C4-2B (cell line): ENCODE data around the gene BAG3.

Source experiments
- ZFX ChIP-seq: fragments of 450-650 bp; IDR thresholded peaks from 2 replicates; pipeline ENCODE4 v1.6.1; 2017
- TF ChIP-seq, protein P1 (sequence below): fragments of 450-650 bp; conservative IDR thresholded peaks from 2 replicates; pipeline ENCODE4 v1.5.1; 2017; ENCODE audit warnings: mild to moderate bottlenecking

DNA sequence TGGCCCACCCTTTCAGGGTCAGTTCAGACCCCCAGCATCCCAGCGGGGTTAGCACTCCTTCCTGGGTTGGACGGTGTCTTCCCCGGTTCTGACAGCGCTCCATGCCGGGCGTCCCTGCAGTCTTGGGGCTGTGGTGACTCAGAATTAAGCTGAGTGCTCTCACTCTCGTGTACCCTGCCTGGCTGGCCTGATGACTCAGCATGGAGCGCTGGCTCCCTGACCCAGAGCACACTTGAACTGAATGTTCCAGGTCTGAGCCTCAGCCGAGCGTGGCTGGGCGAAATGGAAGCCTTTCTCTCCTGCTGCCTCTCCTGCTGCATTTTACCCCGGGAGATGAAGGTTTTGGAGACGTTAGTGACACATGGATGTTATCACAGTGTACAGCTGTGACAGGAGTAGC, 7.1 kb downstream of the BAG3 start:
- TF ChIP-seq, protein P1, sequence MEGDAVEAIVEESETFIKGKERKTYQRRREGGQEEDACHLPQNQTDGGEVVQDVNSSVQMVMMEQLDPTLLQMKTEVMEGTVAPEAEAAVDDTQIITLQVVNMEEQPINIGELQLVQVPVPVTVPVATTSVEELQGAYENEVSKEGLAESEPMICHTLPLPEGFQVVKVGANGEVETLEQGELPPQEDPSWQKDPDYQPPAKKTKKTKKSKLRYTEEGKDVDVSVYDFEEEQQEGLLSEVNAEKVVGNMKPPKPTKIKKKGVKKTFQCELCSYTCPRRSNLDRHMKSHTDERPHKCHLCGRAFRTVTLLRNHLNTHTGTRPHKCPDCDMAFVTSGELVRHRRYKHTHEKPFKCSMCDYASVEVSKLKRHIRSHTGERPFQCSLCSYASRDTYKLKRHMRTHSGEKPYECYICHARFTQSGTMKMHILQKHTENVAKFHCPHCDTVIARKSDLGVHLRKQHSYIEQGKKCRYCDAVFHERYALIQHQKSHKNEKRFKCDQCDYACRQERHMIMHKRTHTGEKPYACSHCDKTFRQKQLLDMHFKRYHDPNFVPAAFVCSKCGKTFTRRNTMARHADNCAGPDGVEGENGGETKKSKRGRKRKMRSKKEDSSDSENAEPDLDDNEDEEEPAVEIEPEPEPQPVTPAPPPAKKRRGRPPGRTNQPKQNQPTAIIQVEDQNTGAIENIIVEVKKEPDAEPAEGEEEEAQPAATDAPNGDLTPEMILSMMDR, result no peak
- TF ChIP-seq ZFX, result no peak
